ENCODE data around the gene ATPAF2. TPM values are rescaled to one million over a fixed set of nuclear protein-coding genes. Genes with fewer than 3 reads are reported as not detected.
"Not testable (repeated sequence)": the region's sequence is repeated elsewhere in the genome, so short reads cannot be mapped to it uniquely, and the experiment has no call there.

ATPAF2 gene
- total RNA-seq, 4 donors from 2014 or later: 8.3 to 19.9 (median 12.3) TPM

DNA sequence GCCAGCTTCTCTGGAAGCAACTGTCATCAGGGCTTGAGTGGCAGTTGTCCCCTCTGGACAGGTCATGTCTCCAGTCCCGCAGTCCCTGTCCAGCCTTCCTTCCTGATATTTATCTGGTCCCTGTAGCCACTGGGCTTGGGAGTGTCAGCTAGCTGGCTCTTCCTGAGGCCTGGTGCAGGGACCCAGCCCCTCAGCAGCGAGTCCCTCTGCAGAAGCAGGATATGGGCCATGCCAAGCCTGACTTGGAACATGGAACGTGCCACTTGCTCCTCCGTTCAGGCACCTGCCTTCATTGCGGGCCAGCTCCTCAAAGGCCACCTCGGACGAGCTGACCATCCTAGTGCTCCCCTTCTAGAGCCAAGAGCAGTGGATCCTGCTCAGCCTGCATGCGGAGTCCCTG is 40.0 kb downstream of the ATPAF2 start:
- no peak for TF ChIP-seq EP300 (IDR thresholded peaks at IDR 0.05)
- no peak for TF ChIP-seq POLR2AphosphoS5 (IDR thresholded peaks at IDR 0.05)
- no peak for TF ChIP-seq POLR2A (IDR thresholded peaks at IDR 0.05)
- TF ChIP-seq, protein P1, sequence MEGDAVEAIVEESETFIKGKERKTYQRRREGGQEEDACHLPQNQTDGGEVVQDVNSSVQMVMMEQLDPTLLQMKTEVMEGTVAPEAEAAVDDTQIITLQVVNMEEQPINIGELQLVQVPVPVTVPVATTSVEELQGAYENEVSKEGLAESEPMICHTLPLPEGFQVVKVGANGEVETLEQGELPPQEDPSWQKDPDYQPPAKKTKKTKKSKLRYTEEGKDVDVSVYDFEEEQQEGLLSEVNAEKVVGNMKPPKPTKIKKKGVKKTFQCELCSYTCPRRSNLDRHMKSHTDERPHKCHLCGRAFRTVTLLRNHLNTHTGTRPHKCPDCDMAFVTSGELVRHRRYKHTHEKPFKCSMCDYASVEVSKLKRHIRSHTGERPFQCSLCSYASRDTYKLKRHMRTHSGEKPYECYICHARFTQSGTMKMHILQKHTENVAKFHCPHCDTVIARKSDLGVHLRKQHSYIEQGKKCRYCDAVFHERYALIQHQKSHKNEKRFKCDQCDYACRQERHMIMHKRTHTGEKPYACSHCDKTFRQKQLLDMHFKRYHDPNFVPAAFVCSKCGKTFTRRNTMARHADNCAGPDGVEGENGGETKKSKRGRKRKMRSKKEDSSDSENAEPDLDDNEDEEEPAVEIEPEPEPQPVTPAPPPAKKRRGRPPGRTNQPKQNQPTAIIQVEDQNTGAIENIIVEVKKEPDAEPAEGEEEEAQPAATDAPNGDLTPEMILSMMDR (IDR thresholded peaks at IDR 0.05): no peak
- no peaks in the 10 kb centered on the region for H3K4me1 ChIP-seq
- no peaks in the 10 kb centered on the region for H3K9me3 ChIP-seq
- 100% methylated on average over 1 of the region's 8 CpGs for WGBS, 2 donors (ENCODE audit: low coverage in 1 of 2)
- ATAC-seq: no peak
- no peak overlapping the region for H3K27ac ChIP-seq
- H3K4me3 ChIP-seq: no peak overlapping the region
- no peaks in the 10 kb centered on the region for H3K36me3 ChIP-seq
- no peaks in the 10 kb centered on the region for H3K27me3 ChIP-seq

GRCh38 chr17:17995887-17996286 is 43.1 kb downstream of the ATPAF2 start:
- ATAC-seq, H3K27ac ChIP-seq, H3K4me1 ChIP-seq, H3K4me3 ChIP-seq, H3K9me3 ChIP-seq, H3K36me3 ChIP-seq, H3K27me3 ChIP-seq: not testable (repeated sequence)
- 94 to 100% methylated on average over 6 to 7 of the region's 8 CpGs for WGBS, 2 donors (ENCODE audit: low coverage in 1 of 2)

GRCh38 chr17:17994271-17995069 is 44.5 kb downstream of the ATPAF2 start:
- Histone ChIP-seq H3K27me3 (no peaks in the 10 kb centered on the region), H3K27ac (no peak overlapping the region), H3K36me3 (peaks cover 0 to under 1% of the 10 kb centered on the region in 2 donors), H3K9me3 (no peaks in the 10 kb centered on the region), H3K4me3 (no peak overlapping the region), H3K4me1 (no peaks in the 10 kb centered on the region)
- WGBS, 2 donors (ENCODE audit: low coverage in 1 of 2): 70 to 80% methylated on average over 1 to 5 of the region's 18 CpGs
- ATAC-seq: no peak
- TF ChIP-seq EP300 (IDR thresholded peaks at IDR 0.05) (no peak), POLR2A (IDR thresholded peaks at IDR 0.05) (no peak), POLR2AphosphoS5 (IDR thresholded peaks at IDR 0.05) (no peak)
- TF ChIP-seq, protein P1 (IDR thresholded peaks at IDR 0.05): no peak

DNA sequence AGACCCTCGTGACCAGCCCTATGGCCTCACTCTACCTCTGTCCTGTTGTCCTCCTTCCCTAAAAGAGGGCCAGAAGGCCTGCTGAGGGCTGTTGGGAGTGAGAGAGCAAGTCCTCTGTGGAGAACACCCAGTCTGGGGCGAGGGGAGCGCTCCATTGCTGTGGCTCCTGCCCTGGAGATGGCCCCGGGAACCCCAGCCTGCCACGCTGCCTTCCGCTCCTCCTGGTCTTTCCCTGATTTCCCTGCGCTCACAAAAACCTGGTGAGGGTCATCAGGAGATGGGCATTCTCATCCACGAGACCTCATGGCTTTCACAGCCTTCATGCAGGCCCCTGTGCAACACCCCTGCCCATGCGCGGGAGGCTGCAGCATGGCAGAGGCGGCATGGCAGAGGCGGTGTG is 45.1 kb downstream of the ATPAF2 start:
- H3K27ac ChIP-seq: no peak overlapping the region

DNA sequence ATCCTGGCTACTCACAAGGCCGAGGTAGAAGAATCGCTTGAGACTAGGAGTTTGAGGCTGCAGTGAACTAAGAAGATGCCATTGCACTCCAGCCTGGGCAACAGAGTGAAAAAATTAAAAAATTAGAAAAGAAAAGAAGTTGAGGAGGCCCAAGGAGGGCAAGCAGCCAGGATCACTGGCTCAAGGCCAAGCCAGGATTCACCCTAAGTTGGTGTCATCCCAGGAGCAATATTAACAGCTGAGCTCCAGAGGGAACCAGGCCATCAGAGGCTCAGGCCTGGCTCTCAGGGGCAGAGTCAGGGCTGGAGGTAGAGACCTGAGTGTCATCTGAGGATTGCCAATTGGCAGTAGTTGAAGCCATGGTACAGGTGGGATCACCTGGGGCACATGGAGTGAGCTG is 45.6 kb downstream of the ATPAF2 start:
- 67% methylated on average over 2 of the region's 2 CpGs; no CpG with 5 or more reads in 1 of the 2 donors for WGBS, 2 donors (ENCODE audit: low coverage in 1 of 2)

More for the DNA sequence above, 45.1 kb downstream of the ATPAF2 start:
- no peaks in the 10 kb centered on the region for H3K27me3 ChIP-seq
- H3K36me3 ChIP-seq: peaks cover 0 to 6% of the 10 kb centered on the region in 2 donors
- H3K9me3 ChIP-seq: no peaks in the 10 kb centered on the region
- no peak for ATAC-seq
- no peak for TF ChIP-seq EP300 (IDR thresholded peaks at IDR 0.05)
- TF ChIP-seq POLR2A (IDR thresholded peaks at IDR 0.05): no peak
- no peak for TF ChIP-seq POLR2AphosphoS5 (IDR thresholded peaks at IDR 0.05)
- TF ChIP-seq, protein P1 (IDR thresholded peaks at IDR 0.05): no peak
- no peaks in the 10 kb centered on the region for H3K4me1 ChIP-seq
- no peak overlapping the region for H3K4me3 ChIP-seq
- 83 to 100% methylated on average over 2 to 7 of the region's 12 CpGs for WGBS, 2 donors (ENCODE audit: low coverage in 1 of 2)

More for the DNA sequence above, 45.6 kb downstream of the ATPAF2 start:
- H3K4me1 ChIP-seq: no peaks in the 10 kb centered on the region
- TF ChIP-seq, protein P1 (IDR thresholded peaks at IDR 0.05): no peak
- TF ChIP-seq POLR2A (IDR thresholded peaks at IDR 0.05) (no peak), EP300 (IDR thresholded peaks at IDR 0.05) (no peak), POLR2AphosphoS5 (IDR thresholded peaks at IDR 0.05) (no peak)
- H3K27me3 ChIP-seq: no peaks in the 10 kb centered on the region
- H3K4me3 ChIP-seq: no peak overlapping the region
- ATAC-seq: no peak
- H3K9me3 ChIP-seq: no peaks in the 10 kb centered on the region
- no peak overlapping the region for H3K27ac ChIP-seq
- H3K36me3 ChIP-seq: peaks cover 0 to 11% of the 10 kb centered on the region in 2 donors

Measured in gastroesophageal sphincter (tissue), 4 donors.